Fibroblast of peridontal ligament (primary cell): ENCODE measurements around the gene RASAL2.
"Not testable (repeated sequence)": the region's sequence is repeated elsewhere in the genome, so short reads cannot be mapped to it uniquely, and the experiment has no call there.

ENCODE experiments used
- DNase-seq: peaks from one replicate; pipeline ENCODE4 v3.0.0-alpha.2; 2010; ENCODE audit errors: extremely low read depth

Gene RASAL2

GRCh38 chr1:178071811-178072210, 22.1 kb upstream of the RASAL2 start:
- no peak for DNase-seq

- DNase-seq = no peak
Observed at GRCh38 chr1:178072326-178072725, 21.6 kb upstream of the RASAL2 start.

- DNase-seq = no peak
Observed at GRCh38 chr1:178075333-178075732, 18.6 kb upstream of the RASAL2 start.

GRCh38 chr1:178076607-178077006, 17.3 kb upstream of the RASAL2 start:
- no peak for DNase-seq

- DNase-seq = no peak
Observed at GRCh38 chr1:178077917-178078316, 16.0 kb upstream of the RASAL2 start.

GRCh38 chr1:178086294-178086693, 7.6 kb upstream of the RASAL2 start:
- peak; percentile 57 for DNase-seq

GRCh38 chr1:178086766-178087165, 7.1 kb upstream of the RASAL2 start:
- peak; percentile 69 for DNase-seq

GRCh38 chr1:178088651-178089050, 5.3 kb upstream of the RASAL2 start:
- no peak for DNase-seq

- not testable (repeated sequence) for DNase-seq
Observed at GRCh38 chr1:178091454-178091853, 2.5 kb upstream of the RASAL2 start.

GRCh38 chr1:178091986-178092745, 1.7 kb upstream of the RASAL2 start:
- DNase-seq = peak; percentile 79

GRCh38 chr1:178092878-178093493, 918 bp upstream of the RASAL2 start:
- no peak for DNase-seq

- DNase-seq = peak; percentile 95
Observed at GRCh38 chr1:178093494-178093950, 382 bp upstream of the RASAL2 start.

GRCh38 chr1:178094739-178095645, 1.1 kb downstream of the RASAL2 start:
- DNase-seq = peak; percentile 57

GRCh38 chr1:178096421-178096820, 2.5 kb downstream of the RASAL2 start:
- DNase-seq = peak; percentile 31

GRCh38 chr1:178098262-178098661, 4.4 kb downstream of the RASAL2 start:
- peak; percentile 50 for DNase-seq

- no peak for DNase-seq
Observed at GRCh38 chr1:178101266-178101630, 7.3 kb downstream of the RASAL2 start.

- DNase-seq = peak; percentile 75
Observed at GRCh38 chr1:178101654-178102053, 7.8 kb downstream of the RASAL2 start.

- DNase-seq = no peak
Observed at GRCh38 chr1:178102218-178102617, 8.3 kb downstream of the RASAL2 start.

GRCh38 chr1:178107823-178108222, 13.9 kb downstream of the RASAL2 start:
- no peak for DNase-seq

- peak; percentile 74 for DNase-seq
Observed at GRCh38 chr1:178109348-178110143, 15.6 kb downstream of the RASAL2 start.

- DNase-seq = no peak
Observed at GRCh38 chr1:178115260-178115659, 21.4 kb downstream of the RASAL2 start.
